ENCODE results near the gene LMAN2.

- TF ChIP-seq POLR2A (IDR thresholded peaks at IDR 0.05; ENCODE audit: low read depth, low read length) (no peak), TAF1 (IDR thresholded peaks at IDR 0.05; ENCODE audit: low read depth, low read length) (no peak), SPI1 (IDR thresholded peaks at IDR 0.05; ENCODE audit: low read depth, low read length) (no peak), POU2F2 (IDR thresholded peaks at IDR 0.05; ENCODE audit: low read depth, low read length) (no peak), POLR2AphosphoS5 (IDR thresholded peaks at IDR 0.05; ENCODE audit: low read depth, low read length) (no peak), PAX5 (IDR thresholded peaks at IDR 0.05; ENCODE audit: insufficient read depth, low read length, severe bottlenecking) (no peak)
Observed at GRCh38 chr5:177376107-177376506, 24.6 kb upstream of the LMAN2 start.
